ENCODE results near the gene FHIT. TPM values are rescaled to one million over a fixed set of nuclear protein-coding genes. Genes with fewer than 3 reads are reported as not detected.

Gene FHIT
- total RNA-seq, 2 experiments from 2014 or later: 9.6 to 9.7 TPM

- H3K27ac Mint-ChIP-seq: no peak overlapping the region
- no peaks in the 10 kb centered on the region for H3K27me3 Mint-ChIP-seq
- H3K9me3 Mint-ChIP-seq: no peaks in the 10 kb centered on the region
- ChIA-PET POLR2A (no interaction called here), CTCF (no interaction called here)
- peaks cover 10% of the 10 kb centered on the region for H3K4me1 Mint-ChIP-seq
- H3K36me3 Mint-ChIP-seq (ENCODE audit: low read depth): peaks cover 7% of the 10 kb centered on the region
- DNase-seq: no peak
- H3K4me3 Mint-ChIP-seq: no peak overlapping the region
These were observed 1258.7 kb downstream of the FHIT start for GRCh38 chr3:59992578-59992977.

- peaks cover 6% of the 10 kb centered on the region for H3K36me3 Mint-ChIP-seq (ENCODE audit: low read depth)
- POLR2A ChIA-PET: no interaction called here
These were observed 1260.3 kb downstream of the FHIT start for GRCh38 chr3:59990915-59991314.

GRCh38 chr3:59982510-59982909 is 1268.7 kb downstream of the FHIT start:
- Mint-ChIP-seq H3K9me3 (peaks cover 2% of the 10 kb centered on the region), H3K4me3 (no peak overlapping the region), H3K27me3 (no peaks in the 10 kb centered on the region), H3K27ac (no peak overlapping the region), H3K36me3 (ENCODE audit: low read depth) (peaks cover 3% of the 10 kb centered on the region), H3K4me1 (peaks cover 14% of the 10 kb centered on the region)
- CTCF ChIA-PET: interaction anchor here (0.9 to 1.1 kb wide), 2 partner anchors 18 to 28 kb away, joined by 3 read pairs; no protein-coding TSS in a partner anchor
- DNase-seq: no peak
- POLR2A ChIA-PET: no interaction called here

More at GRCh38 chr3:59990915-59991314, 1260.3 kb downstream of the FHIT start:
- CTCF ChIA-PET: no interaction called here
- no peak for DNase-seq
- H3K4me1 Mint-ChIP-seq: peaks cover 10% of the 10 kb centered on the region
- H3K27ac Mint-ChIP-seq: no peak overlapping the region
- H3K9me3 Mint-ChIP-seq: no peaks in the 10 kb centered on the region
- H3K27me3 Mint-ChIP-seq: no peaks in the 10 kb centered on the region
- H3K4me3 Mint-ChIP-seq: no peak overlapping the region

GRCh38 chr3:59981377-59981776 is 1269.9 kb downstream of the FHIT start:
- no peak overlapping the region for H3K4me3 Mint-ChIP-seq
- CTCF ChIA-PET: no interaction called here
- POLR2A ChIA-PET: no interaction called here
- peaks cover 3% of the 10 kb centered on the region for H3K36me3 Mint-ChIP-seq (ENCODE audit: low read depth)
- H3K9me3 Mint-ChIP-seq: peaks cover 2% of the 10 kb centered on the region
- H3K27ac Mint-ChIP-seq: no peak overlapping the region
- no peak for DNase-seq
- no peaks in the 10 kb centered on the region for H3K27me3 Mint-ChIP-seq
- H3K4me1 Mint-ChIP-seq: peaks cover 14% of the 10 kb centered on the region

- peaks cover 9% of the 10 kb centered on the region for H3K4me1 Mint-ChIP-seq
- no peak overlapping the region for H3K27ac Mint-ChIP-seq
- peaks cover 2% of the 10 kb centered on the region for H3K9me3 Mint-ChIP-seq
- ChIA-PET POLR2A (no interaction called here), CTCF (no interaction called here)
- H3K36me3 Mint-ChIP-seq (ENCODE audit: low read depth): peaks cover 3% of the 10 kb centered on the region
- H3K27me3 Mint-ChIP-seq: no peaks in the 10 kb centered on the region
- no peak overlapping the region for H3K4me3 Mint-ChIP-seq
- no peak for DNase-seq
These were observed 1270.7 kb downstream of the FHIT start for GRCh38 chr3:59980576-59980975.

- H3K4me3 Mint-ChIP-seq: no peak overlapping the region
- no peaks in the 10 kb centered on the region for H3K27me3 Mint-ChIP-seq
- H3K27ac Mint-ChIP-seq: no peak overlapping the region
- H3K4me1 Mint-ChIP-seq: peaks cover 9% of the 10 kb centered on the region
- ChIA-PET CTCF (no interaction called here), POLR2A (interaction anchor here (0.8 kb wide), 1 partner anchor 31 kb away, joined by 3 read pairs; no protein-coding TSS in a partner anchor)
- H3K36me3 Mint-ChIP-seq (ENCODE audit: low read depth): peaks cover under 1% of the 10 kb centered on the region
- no peak for DNase-seq
- H3K9me3 Mint-ChIP-seq: no peaks in the 10 kb centered on the region
These were observed 1271.7 kb downstream of the FHIT start for GRCh38 chr3:59979542-59979941.

GRCh38 chr3:59978979-59979378 is 1272.3 kb downstream of the FHIT start:
- no peak for DNase-seq
- peaks cover 9% of the 10 kb centered on the region for H3K4me1 Mint-ChIP-seq

GRCh38 chr3:59970796-59971195 is 1280.5 kb downstream of the FHIT start:
- no peak for DNase-seq
- Mint-ChIP-seq H3K9me3 (peaks cover 8% of the 10 kb centered on the region), H3K27ac (no peak overlapping the region), H3K27me3 (no peaks in the 10 kb centered on the region), H3K36me3 (ENCODE audit: low read depth) (peaks cover 4% of the 10 kb centered on the region), H3K4me1 (no peaks in the 10 kb centered on the region), H3K4me3 (no peak overlapping the region)
- ChIA-PET CTCF (no interaction called here), POLR2A (no interaction called here)

More at GRCh38 chr3:59978979-59979378, 1272.3 kb downstream of the FHIT start:
- H3K4me3 Mint-ChIP-seq: no peak overlapping the region
- no peaks in the 10 kb centered on the region for H3K36me3 Mint-ChIP-seq (ENCODE audit: low read depth)
- ChIA-PET CTCF (no interaction called here), POLR2A (no interaction called here)
- no peak overlapping the region for H3K27ac Mint-ChIP-seq
- H3K9me3 Mint-ChIP-seq: no peaks in the 10 kb centered on the region
- H3K27me3 Mint-ChIP-seq: no peaks in the 10 kb centered on the region

- POLR2A ChIA-PET: no interaction called here
These were observed 1280.9 kb downstream of the FHIT start for GRCh38 chr3:59970376-59970775.

GRCh38 chr3:59968513-59969045 is 1282.7 kb downstream of the FHIT start:
- Mint-ChIP-seq H3K4me1 (no peaks in the 10 kb centered on the region), H3K9me3 (peaks cover 8% of the 10 kb centered on the region), H3K27ac (no peak overlapping the region), H3K36me3 (ENCODE audit: low read depth) (peaks cover 4% of the 10 kb centered on the region), H3K27me3 (no peaks in the 10 kb centered on the region), H3K4me3 (no peak overlapping the region)
- DNase-seq: no peak
- ChIA-PET CTCF (no interaction called here), POLR2A (no interaction called here)

More at GRCh38 chr3:59970376-59970775, 1280.9 kb downstream of the FHIT start:
- Mint-ChIP-seq H3K4me1 (no peaks in the 10 kb centered on the region), H3K9me3 (peaks cover 8% of the 10 kb centered on the region), H3K27ac (no peak overlapping the region), H3K36me3 (ENCODE audit: low read depth) (peaks cover 4% of the 10 kb centered on the region), H3K4me3 (no peak overlapping the region), H3K27me3 (no peaks in the 10 kb centered on the region)
- CTCF ChIA-PET: no interaction called here
- no peak for DNase-seq

GRCh38 chr3:59963676-59964075 is 1287.6 kb downstream of the FHIT start:
- Mint-ChIP-seq H3K4me1 (no peaks in the 10 kb centered on the region), H3K9me3 (peaks cover 5% of the 10 kb centered on the region), H3K4me3 (no peak overlapping the region), H3K27me3 (no peaks in the 10 kb centered on the region), H3K36me3 (ENCODE audit: low read depth) (peaks cover 9% of the 10 kb centered on the region), H3K27ac (no peak overlapping the region)
- POLR2A ChIA-PET: no interaction called here
- CTCF ChIA-PET: no interaction called here
- no peak for DNase-seq

GRCh38 chr3:59957150-59957549 is 1294.1 kb downstream of the FHIT start:
- H3K36me3 Mint-ChIP-seq (ENCODE audit: low read depth): peaks cover 25% of the 10 kb centered on the region
- no peaks in the 10 kb centered on the region for H3K27me3 Mint-ChIP-seq
- peaks cover 7% of the 10 kb centered on the region for H3K4me1 Mint-ChIP-seq
- no peak for DNase-seq
- H3K27ac Mint-ChIP-seq: no peak overlapping the region
- H3K4me3 Mint-ChIP-seq: no peak overlapping the region
- CTCF ChIA-PET: no interaction called here
- peaks cover 13% of the 10 kb centered on the region for H3K9me3 Mint-ChIP-seq
- POLR2A ChIA-PET: no interaction called here

GRCh38 chr3:59953104-59953503 is 1298.1 kb downstream of the FHIT start:
- ChIA-PET POLR2A (no interaction called here), CTCF (no interaction called here)
- Mint-ChIP-seq H3K27ac (no peak overlapping the region), H3K27me3 (no peaks in the 10 kb centered on the region), H3K4me3 (no peak overlapping the region), H3K36me3 (ENCODE audit: low read depth) (peaks cover 31% of the 10 kb centered on the region), H3K4me1 (peaks cover 7% of the 10 kb centered on the region), H3K9me3 (peaks cover 14% of the 10 kb centered on the region)
- no peak for DNase-seq

- Mint-ChIP-seq H3K27me3 (no peaks in the 10 kb centered on the region), H3K9me3 (peaks cover 16% of the 10 kb centered on the region), H3K4me1 (no peaks in the 10 kb centered on the region), H3K36me3 (ENCODE audit: low read depth) (peaks cover 19% of the 10 kb centered on the region), H3K4me3 (no peak overlapping the region), H3K27ac (no peak overlapping the region)
- POLR2A ChIA-PET: no interaction called here
- CTCF ChIA-PET: no interaction called here
- no peak for DNase-seq
These were observed 1301.9 kb downstream of the FHIT start for GRCh38 chr3:59949311-59949710.
